ENCODE results near the gene ZNF331.

- TF ChIP-seq CTCF (IDR thresholded peaks at IDR 0.05) (no peak), POLR2AphosphoS5 (IDR thresholded peaks at IDR 0.05) (no peak), POLR2A (IDR thresholded peaks at IDR 0.05) (no peak)
These were observed 75.0 kb downstream of the ZNF331 start for GRCh38 chr19:53612762-53613526.

All from sigmoid colon (tissue), 4 donors.